ENCODE data around the gene HNRNPUL2.

Gene HNRNPUL2

DNA sequence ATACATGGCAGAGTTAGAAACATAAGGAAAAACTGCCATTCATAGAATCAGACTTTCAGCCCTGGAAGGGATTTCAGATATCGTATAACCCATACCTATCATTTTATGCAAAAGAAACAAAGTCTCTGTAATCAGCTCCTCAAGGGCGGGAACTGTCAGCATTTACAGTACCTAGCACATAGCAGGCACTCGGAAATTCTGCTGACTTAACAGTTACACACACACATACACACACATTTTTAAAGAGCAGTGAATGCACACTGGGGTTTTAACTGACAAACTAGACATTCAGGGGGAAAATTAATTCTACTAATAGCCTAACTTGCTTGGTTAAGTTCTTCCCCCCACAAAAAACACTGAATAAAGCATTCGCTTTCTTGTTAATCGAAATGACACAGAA lies 11.1 kb downstream of the HNRNPUL2 start:
- Histone ChIP-seq H3K9me2 (replicated peaks; ENCODE audit: insufficient read depth, low read length) (no peaks in the 10 kb centered on the region), H3K27me3 (ENCODE audit: low read length) (no peaks in the 10 kb centered on the region), H3K79me2 (ENCODE audit: insufficient read depth, low read length) (peaks cover 20% of the 10 kb centered on the region), H2AFZ (ENCODE audit: low read depth, low read length, severe bottlenecking) (no peak overlapping the region), H3K27ac (ENCODE audit: low read depth, low read length) (no peak overlapping the region), H3K4me2 (ENCODE audit: low read depth, low read length, poor library complexity, severe bottlenecking) (no peak overlapping the region), H3K4me3 (ENCODE audit: insufficient read depth, low read length, poor library complexity, severe bottlenecking) (no peak overlapping the region), H3K36me3 (ENCODE audit: low read length) (peaks cover 47% of the 10 kb centered on the region), H3K9ac (ENCODE audit: low read length) (no peak overlapping the region), H3F3A (ENCODE audit: insufficient read depth) (peaks cover 13% of the 10 kb centered on the region), H3K9me3 (ENCODE audit: insufficient read depth, low read length) (no peaks in the 10 kb centered on the region), H4K20me1 (ENCODE audit: low read depth, low read length) (no peaks in the 10 kb centered on the region)
- TF ChIP-seq, protein P1, sequence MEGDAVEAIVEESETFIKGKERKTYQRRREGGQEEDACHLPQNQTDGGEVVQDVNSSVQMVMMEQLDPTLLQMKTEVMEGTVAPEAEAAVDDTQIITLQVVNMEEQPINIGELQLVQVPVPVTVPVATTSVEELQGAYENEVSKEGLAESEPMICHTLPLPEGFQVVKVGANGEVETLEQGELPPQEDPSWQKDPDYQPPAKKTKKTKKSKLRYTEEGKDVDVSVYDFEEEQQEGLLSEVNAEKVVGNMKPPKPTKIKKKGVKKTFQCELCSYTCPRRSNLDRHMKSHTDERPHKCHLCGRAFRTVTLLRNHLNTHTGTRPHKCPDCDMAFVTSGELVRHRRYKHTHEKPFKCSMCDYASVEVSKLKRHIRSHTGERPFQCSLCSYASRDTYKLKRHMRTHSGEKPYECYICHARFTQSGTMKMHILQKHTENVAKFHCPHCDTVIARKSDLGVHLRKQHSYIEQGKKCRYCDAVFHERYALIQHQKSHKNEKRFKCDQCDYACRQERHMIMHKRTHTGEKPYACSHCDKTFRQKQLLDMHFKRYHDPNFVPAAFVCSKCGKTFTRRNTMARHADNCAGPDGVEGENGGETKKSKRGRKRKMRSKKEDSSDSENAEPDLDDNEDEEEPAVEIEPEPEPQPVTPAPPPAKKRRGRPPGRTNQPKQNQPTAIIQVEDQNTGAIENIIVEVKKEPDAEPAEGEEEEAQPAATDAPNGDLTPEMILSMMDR (IDR thresholded peaks at IDR 0.05; ENCODE audit: insufficient read depth, low read length, poor library complexity, severe bottlenecking): no peak
- no peak for TF ChIP-seq EZH2phosphoT487 (conservative IDR thresholded peaks at IDR 0.05; ENCODE audit: low read length)

- Histone ChIP-seq H3K9ac (ENCODE audit: low read length) (no peak overlapping the region), H3K4me3 (ENCODE audit: insufficient read depth, low read length, poor library complexity, severe bottlenecking) (no peak overlapping the region), H2AFZ (ENCODE audit: low read depth, low read length, severe bottlenecking) (no peak overlapping the region), H4K20me1 (ENCODE audit: low read depth, low read length) (no peaks in the 10 kb centered on the region), H3F3A (ENCODE audit: insufficient read depth) (peaks cover 13% of the 10 kb centered on the region), H3K27ac (ENCODE audit: low read depth, low read length) (no peak overlapping the region), H3K27me3 (ENCODE audit: low read length) (no peaks in the 10 kb centered on the region), H3K79me2 (ENCODE audit: insufficient read depth, low read length) (peaks cover 15% of the 10 kb centered on the region), H3K4me2 (ENCODE audit: low read depth, low read length, poor library complexity, severe bottlenecking) (no peak overlapping the region), H3K9me3 (ENCODE audit: insufficient read depth, low read length) (no peaks in the 10 kb centered on the region), H3K9me2 (replicated peaks; ENCODE audit: insufficient read depth, low read length) (no peaks in the 10 kb centered on the region), H3K36me3 (ENCODE audit: low read length) (peaks cover 43% of the 10 kb centered on the region)
- no peak for TF ChIP-seq EZH2phosphoT487 (conservative IDR thresholded peaks at IDR 0.05; ENCODE audit: low read length)
- TF ChIP-seq, protein P1 (IDR thresholded peaks at IDR 0.05; ENCODE audit: insufficient read depth, low read length, poor library complexity, severe bottlenecking): no peak
Observed at GRCh38 chr11:62715150-62716130, 11.8 kb downstream of the HNRNPUL2 start.

DNA sequence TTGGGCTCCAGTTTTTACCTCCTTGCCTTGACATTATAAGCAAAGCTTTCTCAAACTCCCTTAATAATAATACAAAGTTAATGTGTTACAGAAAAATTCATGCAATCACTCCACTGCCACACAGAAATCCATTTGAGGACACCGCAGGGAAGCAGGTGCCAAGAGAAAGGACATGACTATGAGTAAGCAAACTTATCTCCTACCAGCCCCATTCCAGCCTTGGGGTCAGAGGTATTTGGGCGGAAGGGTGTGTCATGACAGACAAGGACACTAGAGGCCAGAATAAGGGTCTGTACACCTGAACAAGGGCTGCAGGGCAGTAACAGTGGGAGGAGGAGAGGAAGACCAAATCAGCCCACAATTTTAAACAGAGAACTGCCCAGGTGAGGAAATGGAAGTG lies 13.9 kb downstream of the HNRNPUL2 start:
- no peak for TF ChIP-seq EZH2phosphoT487 (conservative IDR thresholded peaks at IDR 0.05; ENCODE audit: low read length)
- TF ChIP-seq, protein P1 (IDR thresholded peaks at IDR 0.05; ENCODE audit: insufficient read depth, low read length, poor library complexity, severe bottlenecking): no peak
- peaks cover 13% of the 10 kb centered on the region for H3F3A ChIP-seq (ENCODE audit: insufficient read depth)
- no peak overlapping the region for H3K9ac ChIP-seq (ENCODE audit: low read length)
- H3K27me3 ChIP-seq (ENCODE audit: low read length): no peaks in the 10 kb centered on the region
- no peaks in the 10 kb centered on the region for H4K20me1 ChIP-seq (ENCODE audit: low read depth, low read length)
- H3K36me3 ChIP-seq (ENCODE audit: low read length): peaks cover 35% of the 10 kb centered on the region
- H3K9me3 ChIP-seq (ENCODE audit: insufficient read depth, low read length): no peaks in the 10 kb centered on the region
- H2AFZ ChIP-seq (ENCODE audit: low read depth, low read length, severe bottlenecking): no peak overlapping the region
- no peak overlapping the region for H3K4me3 ChIP-seq (ENCODE audit: insufficient read depth, low read length, poor library complexity, severe bottlenecking)
- H3K9me2 ChIP-seq (replicated peaks; ENCODE audit: insufficient read depth, low read length): no peaks in the 10 kb centered on the region
- no peak overlapping the region for H3K27ac ChIP-seq (ENCODE audit: low read depth, low read length)
- no peak overlapping the region for H3K4me2 ChIP-seq (ENCODE audit: low read depth, low read length, poor library complexity, severe bottlenecking)
- H3K79me2 ChIP-seq (ENCODE audit: insufficient read depth, low read length): peaks cover 15% of the 10 kb centered on the region

Measured in SU-DHL-6 (cell line).